ENCODE results near the gene OR6K3. TPM values are rescaled to one million over a fixed set of nuclear protein-coding genes. Genes with fewer than 3 reads are reported as not detected.

OR6K3 gene
- total and polyA plus RNA-seq, 2 of the 8 experiments (the other 6 are each of a cell fraction or from before 2014, with no cell fraction given) = not detected

DNA sequence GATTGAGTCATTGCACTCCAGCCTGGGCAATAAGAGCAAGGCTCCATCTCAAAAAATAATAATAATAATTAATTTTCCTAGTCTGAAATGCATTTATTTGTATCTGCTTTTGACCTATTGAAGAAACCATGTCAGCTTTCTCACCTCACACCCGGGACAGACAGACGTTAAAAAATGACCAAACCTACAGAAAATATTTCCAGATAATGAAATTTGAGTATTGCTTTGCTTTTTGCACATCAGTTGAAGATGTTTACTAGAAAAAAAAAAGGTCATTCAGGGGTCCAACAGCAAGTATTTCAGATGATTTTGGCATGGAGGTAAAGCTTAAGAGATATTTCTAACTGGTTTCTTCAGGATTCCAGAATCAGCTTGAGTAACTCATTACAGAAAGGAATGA, 33.9 kb upstream of the OR6K3 start, which contains the start of gene OR6K6:
Gene OR6K6, plus strand, starts transcription at position 301 of the 400 bp plus-strand sequence. CDS start 168 bp downstream, outside the sequence.
- Histone ChIP-seq H3K79me1 (ENCODE audit: low read depth, low read length) (no peaks in the 10 kb centered on the region), H2BK15ac (ENCODE audit: low read length) (no peak within 1 kb of the TSS), H3K9me3 (ENCODE audit: insufficient read depth in 2 of 2, low read depth in 1 of 2, low read length in 1 of 2) (no peaks in the 10 kb centered on the region), H2BK120ac (replicated peaks; ENCODE audit: low read depth, low read length) (no peak within 1 kb of the TSS), H3K79me2 (ENCODE audit: control insufficient read depth in 1 of 2, insufficient read depth in 2 of 2, low read length in 2 of 2) (no peaks in the 10 kb centered on the region), H3K14ac (ENCODE audit: insufficient read length) (no peak within 1 kb of the TSS), H3K4ac (replicated peaks; ENCODE audit: insufficient read length, low read depth, low read length) (no peak within 1 kb of the TSS), H3K4me1 (replicated peaks in 1 of 4; ENCODE audit: control insufficient read depth in 3 of 4, insufficient read depth in 4 of 4, low read length in 3 of 4) (no peaks in the 10 kb centered on the region), H2BK20ac (ENCODE audit: low read length) (no peak within 1 kb of the TSS), H3K4me3 (ENCODE audit: extremely low read depth in 1 of 4, insufficient read depth in 2 of 4, low read depth in 3 of 4, low read length in 4 of 4) (no peak within 1 kb of the TSS), H3K18ac (ENCODE audit: extremely low read depth, low read length) (no peak within 1 kb of the TSS), H3K56ac (replicated peaks; ENCODE audit: insufficient read length, low read depth, low read length) (no peak within 1 kb of the TSS), H2AK5ac (ENCODE audit: low read depth, low read length) (no peak within 1 kb of the TSS), H4K5ac (ENCODE audit: insufficient read length, low read depth, low read length) (no peak within 1 kb of the TSS), H3K9ac (replicated peaks in 1 of 4; ENCODE audit: extremely low read depth in 1 of 4, low read depth in 3 of 4, low read length in 3 of 4) (no peak within 1 kb of the TSS), H3K4me2 (ENCODE audit: insufficient read depth in 1 of 2, low read depth in 2 of 2, low read length in 2 of 2) (no peak within 1 kb of the TSS), H3K23me2 (ENCODE audit: low read depth, low read length) (no peaks in the 10 kb centered on the region), H3K27ac (ENCODE audit: low read depth, low read length) (no peak within 1 kb of the TSS), H2BK12ac (ENCODE audit: low read depth, low read length) (no peak within 1 kb of the TSS), H4K20me1 (replicated peaks in 1 of 2; ENCODE audit: control insufficient read depth in 1 of 2, insufficient read depth in 2 of 2, low read length in 2 of 2) (no peaks in the 10 kb centered on the region), H4K8ac (ENCODE audit: extremely low read depth, insufficient read depth, low read length) (no peak within 1 kb of the TSS), H3K36me3 (ENCODE audit: control insufficient read depth in 2 of 4, insufficient read depth in 4 of 4, low read length in 3 of 4) (no peaks in the 10 kb centered on the region), H3K23ac (ENCODE audit: insufficient read length) (no peak within 1 kb of the TSS), H2AFZ (ENCODE audit: low read length) (no peak within 1 kb of the TSS), H3K27me3 (replicated peaks in 1 of 4; ENCODE audit: control insufficient read depth in 3 of 4, extremely low read depth in 1 of 4, insufficient read depth in 3 of 4, low read length in 3 of 4) (no peaks in the 10 kb centered on the region), H2BK5ac (ENCODE audit: low read depth, low read length) (no peak within 1 kb of the TSS), H4K91ac (replicated peaks; ENCODE audit: insufficient read length, low read length) (no peak within 1 kb of the TSS)
- FAIRE-seq (no peak), DNase-seq (ENCODE audit: low read depth in 1 of 2, low spot score in 2 of 2) (no peak)
- CTCF ChIA-PET (ENCODE audit: partially characterized antibody) = no interaction called here
- POLR2A ChIA-PET (ENCODE audit: partially characterized antibody) = no interaction called here
- no peak for TF ChIP-seq HDAC2 (IDR thresholded peaks at IDR 0.05; ENCODE audit: borderline replicate concordance in 1 of 2, low read depth in 2 of 2, low read length in 2 of 2)
- no peak for TF ChIP-seq EGR1 (IDR thresholded peaks at IDR 0.05; ENCODE audit: borderline replicate concordance, low read depth, low read length)
- TF ChIP-seq RFX5 (IDR thresholded peaks at IDR 0.05; ENCODE audit: borderline replicate concordance, low read depth, low read length) = no peak
- 100% methylated on average over 2 of the region's 2 CpGs; no CpG with 5 or more reads in 1 of the 2 experiments for WGBS, 2 experiments (ENCODE audit: extremely low coverage in 1 of 2, insufficient coverage in 1 of 2, insufficient read length in 1 of 2, insufficient replicate concordance in 2 of 2, low coverage in 1 of 2, low lambda C conversion rate in 2 of 2, missing lambda C conversion rate in 1 of 2)
